ENCODE data around the gene POLN.

POLN gene

GRCh38 chr4:2262145-2262943 is 20.4 kb upstream of the POLN start:
- DNase-seq, result peak; percentile 97

DNA sequence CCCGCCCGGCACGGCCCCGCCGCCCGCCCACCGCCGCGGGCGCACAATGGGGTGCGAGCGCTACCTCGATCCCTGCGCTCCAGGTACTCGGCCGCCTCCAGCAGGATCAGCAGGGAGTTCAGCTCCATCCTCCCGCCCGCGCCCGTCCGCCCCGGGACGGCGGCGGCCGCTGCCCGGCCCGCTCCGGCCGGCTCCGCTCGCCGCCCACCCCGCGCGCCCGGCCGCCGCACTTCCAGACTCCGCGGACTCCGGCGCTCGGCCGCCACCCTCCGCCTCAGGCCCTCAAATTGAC is 19.9 kb upstream of the POLN start, which contains the start of gene MXD4:
Gene MXD4, minus strand, starts transcription at position 257 of the 292 bp plus-strand sequence. Its CDS starts 129 bp downstream, at position 128.
- no peak for DNase-seq

DNA sequence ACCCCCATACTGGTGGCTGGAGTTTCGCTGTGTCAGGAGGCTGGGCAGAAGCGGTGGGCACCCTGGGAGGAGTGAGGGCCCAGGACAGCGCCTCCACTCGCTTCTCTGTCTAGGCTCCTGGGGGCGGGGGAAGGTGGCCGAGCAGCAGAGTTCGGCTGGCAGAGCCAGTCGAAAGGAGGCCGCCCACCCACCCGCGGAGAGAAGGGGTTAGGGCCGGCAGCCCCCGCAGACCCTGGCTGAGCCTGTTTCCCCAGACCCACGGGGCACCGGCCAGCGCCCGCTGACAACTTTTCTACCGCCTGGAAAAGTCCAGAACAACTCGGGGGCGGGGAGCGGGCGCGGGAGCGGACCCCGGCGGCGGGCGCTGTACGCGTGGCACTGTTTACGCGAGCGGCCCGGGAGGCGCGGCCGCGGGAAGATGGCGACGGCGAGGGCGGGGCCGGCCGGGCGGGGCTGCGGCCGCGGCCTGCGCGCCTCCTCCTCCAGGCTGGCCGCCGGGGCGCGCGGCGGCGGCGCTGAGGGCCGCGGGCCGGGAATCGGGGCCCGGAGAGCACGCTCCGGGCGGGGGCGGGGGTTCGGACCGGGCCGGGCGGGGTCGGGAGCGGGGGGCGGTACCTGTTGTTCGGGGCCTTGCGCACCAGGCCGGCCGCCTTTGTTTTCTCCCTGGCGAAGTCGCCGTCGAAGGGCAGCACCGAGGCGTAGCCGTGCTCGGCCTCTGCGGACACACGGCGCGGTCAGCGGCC is 19.4 kb upstream of the POLN start:
- peak; percentile 72 for DNase-seq

- peak; percentile 30 for DNase-seq
These were observed 18.6 kb upstream of the POLN start for GRCh38 chr4:2260344-2261109.

DNA sequence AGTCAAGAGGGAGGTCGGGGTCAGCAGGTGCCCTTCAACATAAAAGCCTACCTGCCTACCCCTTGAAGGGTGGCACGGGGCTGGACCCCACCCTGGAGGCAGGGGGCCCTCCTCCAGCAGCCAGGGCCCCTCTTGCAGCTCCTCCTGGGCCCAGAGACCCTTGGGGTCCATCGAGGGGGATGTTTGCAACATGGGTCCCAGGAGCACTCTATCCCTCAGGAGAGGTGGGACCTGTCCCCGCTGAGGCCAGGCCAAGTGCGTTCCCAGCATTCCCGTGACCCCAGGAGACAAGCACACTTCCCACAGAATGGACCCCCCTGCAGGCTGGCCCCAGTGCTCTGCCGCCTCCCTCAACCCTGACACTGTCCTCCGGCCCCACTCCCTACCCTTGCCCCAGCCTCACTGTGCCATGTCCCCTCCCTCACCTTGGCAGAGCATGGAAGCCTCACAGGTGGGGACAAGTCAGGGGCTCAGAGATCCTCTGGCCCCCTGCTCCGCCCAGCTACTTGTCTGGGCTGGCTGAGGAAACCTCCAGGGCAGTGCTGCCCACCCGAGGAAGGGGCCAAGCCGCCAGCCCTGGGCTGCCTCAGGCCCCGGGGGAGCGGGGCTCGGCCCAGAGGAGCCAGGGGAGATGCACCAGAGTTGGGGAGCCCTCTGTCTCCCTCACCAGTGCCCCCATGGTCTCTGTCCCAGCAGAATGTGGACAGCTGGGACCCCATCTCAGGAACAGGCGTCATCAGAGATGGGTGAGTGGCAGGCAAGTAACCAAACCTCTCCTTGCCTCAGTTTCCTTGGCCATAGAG is 17.8 kb upstream of the POLN start:
- peak; percentile 28 for DNase-seq

GRCh38 chr4:2259036-2259540 is 17.2 kb upstream of the POLN start:
- DNase-seq, result peak; percentile 28

- DNase-seq, result peak; percentile 28
These were observed 16.4 kb upstream of the POLN start for GRCh38 chr4:2258091-2259035.

DNA sequence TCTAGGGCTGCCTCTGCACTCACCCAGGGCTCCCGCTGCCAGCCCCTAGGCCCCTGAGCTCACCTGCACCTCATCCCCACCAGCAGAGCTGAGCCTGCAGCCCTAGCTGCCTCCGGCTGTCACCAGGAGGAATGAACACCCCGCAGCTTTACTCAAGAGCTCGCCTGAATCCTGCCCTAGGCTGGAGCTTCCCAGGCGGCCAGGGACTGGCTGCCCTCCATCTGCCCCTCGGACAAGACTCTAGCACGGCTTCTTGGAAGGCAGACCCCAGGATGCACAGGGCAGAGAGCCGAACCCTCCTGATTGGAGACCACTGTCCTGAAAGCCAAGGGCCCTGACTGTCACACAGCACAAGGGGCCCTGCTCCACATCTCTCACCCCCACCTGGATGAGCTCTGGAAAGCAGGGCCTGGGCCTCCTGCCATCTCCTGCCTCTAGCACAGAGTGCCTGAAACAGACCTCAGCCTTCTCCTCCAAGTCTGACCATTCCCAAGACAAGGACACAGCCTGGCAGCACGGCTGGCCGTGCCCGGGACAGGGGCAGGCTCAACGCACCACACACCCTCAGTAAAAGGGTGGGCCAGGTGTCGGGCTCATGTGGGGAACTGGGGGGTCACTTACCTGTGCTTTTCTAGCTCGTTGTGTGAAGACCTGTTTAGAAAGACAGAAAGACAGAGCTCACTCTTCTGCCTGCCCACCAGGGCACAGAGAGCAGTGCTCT is 15.6 kb upstream of the POLN start:
- DNase-seq, result peak; percentile 12

DNA sequence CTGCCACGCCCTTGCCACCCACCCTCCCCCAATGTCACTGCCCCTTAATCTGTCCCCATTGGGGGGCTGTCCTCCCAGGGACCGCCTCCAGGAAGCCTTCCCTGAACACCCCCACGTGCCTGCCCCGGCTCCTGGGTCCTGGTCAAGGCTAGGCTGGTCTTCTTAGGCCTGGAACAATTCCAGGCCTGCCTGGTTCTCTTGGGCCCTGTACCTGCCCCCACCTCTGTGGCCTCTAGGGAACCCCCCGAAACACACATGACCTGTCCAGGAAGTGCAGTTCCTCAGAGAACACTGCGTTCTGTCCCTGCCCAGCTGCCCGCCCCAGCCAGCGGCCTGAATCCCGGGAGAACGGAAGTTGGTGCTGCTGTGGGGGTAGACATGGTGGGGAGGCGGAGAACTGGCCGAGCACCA is 14.9 kb upstream of the POLN start:
- peak; percentile 20 for DNase-seq

DNA sequence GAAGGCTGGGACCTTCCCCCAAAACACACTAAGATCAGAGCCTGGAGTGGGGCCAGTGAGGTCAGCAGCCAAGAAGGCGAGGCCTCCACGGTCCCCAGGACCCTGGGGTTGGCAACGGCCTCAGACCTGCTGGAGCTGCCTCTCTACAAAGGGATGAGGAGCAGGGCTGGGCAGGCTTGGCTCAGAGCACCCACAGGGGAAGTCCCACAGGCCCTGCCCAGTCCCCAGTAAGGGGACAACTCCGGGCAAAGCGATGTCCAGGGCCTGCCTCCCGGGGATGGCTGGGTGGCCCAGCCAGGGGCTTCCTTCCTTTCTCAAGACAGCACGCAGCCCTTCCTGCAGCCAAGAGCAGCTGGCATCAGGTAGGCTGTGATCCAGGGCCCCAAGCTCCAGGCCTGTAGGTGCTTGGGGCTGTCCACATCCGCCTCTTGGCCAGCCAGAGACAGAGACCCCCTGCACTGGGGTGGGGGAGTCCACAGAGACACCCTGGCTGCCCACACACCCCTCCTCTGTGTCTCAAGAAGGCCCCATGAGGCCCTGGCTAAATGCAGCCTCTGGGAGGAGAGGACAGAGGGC is 14.3 kb upstream of the POLN start:
- DNase-seq, result peak; percentile 29

DNA sequence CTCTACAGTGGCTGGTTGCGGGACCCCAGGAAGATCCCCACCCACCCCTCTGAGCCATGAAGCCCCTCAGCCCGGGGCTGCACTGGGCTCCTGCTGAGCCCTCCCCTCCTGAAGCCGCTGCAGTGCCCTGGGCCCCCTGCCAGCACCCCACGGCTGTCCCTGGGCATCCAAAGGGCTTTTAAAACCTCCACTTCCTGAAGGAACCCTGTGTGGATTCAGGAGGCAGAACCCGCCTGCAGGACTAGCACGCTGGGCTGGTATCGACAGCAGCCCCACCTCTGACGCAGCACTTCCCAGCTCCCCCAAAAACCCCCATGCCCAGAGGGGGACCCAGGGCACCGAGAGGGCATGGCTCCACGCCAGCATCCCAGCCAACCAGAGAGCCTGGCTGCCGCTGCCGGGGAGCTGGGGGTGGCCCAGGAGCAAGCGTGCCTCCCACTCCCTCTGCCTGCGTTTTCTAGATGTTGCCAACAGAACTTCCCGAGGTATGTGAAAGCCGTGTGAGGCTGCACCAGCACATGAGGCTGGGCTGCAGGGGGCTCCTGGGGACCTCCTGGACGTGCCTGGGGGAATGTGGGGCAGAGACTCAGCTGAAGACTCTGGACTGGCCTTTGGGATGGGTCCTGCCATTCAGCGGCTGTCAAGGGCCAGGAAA is 13.7 kb upstream of the POLN start:
- peak; percentile 26 for DNase-seq

GRCh38 chr4:2254665-2255500 is 13.0 kb upstream of the POLN start:
- peak; percentile 16 for DNase-seq

GRCh38 chr4:2253160-2254084 is 11.5 kb upstream of the POLN start:
- DNase-seq, result peak; percentile 19

DNA sequence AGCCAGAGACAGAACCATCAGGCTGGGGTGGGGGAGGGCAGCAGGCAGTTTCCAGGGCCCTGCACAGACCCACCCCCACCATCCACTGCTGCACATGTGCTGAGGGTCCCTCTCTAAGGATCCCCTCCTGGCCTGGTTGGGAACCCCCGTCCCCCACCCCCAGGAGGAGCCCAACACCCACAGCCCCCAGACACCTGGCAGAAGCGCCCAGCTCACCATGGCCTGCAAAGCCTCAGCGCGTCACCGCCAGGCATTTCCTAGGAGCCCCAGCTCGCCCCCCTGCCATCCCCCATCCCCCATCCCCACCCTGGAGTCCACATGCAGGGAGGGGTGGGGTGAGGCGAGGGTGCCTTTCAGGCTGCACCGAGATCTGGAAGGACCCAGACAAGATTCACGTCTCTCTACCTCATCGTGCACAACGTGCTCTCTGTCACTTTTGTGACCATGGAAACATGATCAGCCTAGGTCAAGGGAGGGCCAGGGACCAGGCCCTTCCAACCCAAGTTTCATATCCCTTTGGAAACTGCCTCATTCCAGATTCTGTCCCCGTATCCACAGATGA is 10.7 kb upstream of the POLN start:
- DNase-seq, result no peak

- peak; percentile 21 for DNase-seq
These were observed 10.0 kb upstream of the POLN start for GRCh38 chr4:2251795-2252529.

GRCh38 chr4:2251073-2251794 is 9.3 kb upstream of the POLN start:
- no peak for DNase-seq
